ENCODE results near the gene NT5DC3. TPM values are rescaled to one million over a fixed set of nuclear protein-coding genes. Genes with fewer than 3 reads are reported as not detected.

NT5DC3 gene
- total and polyA plus RNA-seq, 2 of the 13 experiments (the other 11 are each of a cell fraction or from before 2014, with no cell fraction given) = 3.2 to 6.6 TPM

GRCh38 chr12:103875666-103876065, 34.6 kb upstream of the NT5DC3 start:
- intact Hi-C loops (cut with micrococcal nuclease; ENCODE audit: unreplicated experiment) = no loop called here
- no peaks in the 10 kb centered on the region for H4K20me1 ChIP-seq (ENCODE audit: insufficient read depth, low read length)
- no peaks in the 10 kb centered on the region for H3K9me3 ChIP-seq (ENCODE audit: low read length)
- POLR2A ChIA-PET = no interaction called here
- H3K36me3 ChIP-seq (replicated peaks in 1 of 2; ENCODE audit: control insufficient read depth in 1 of 2, insufficient read depth in 2 of 2, low read length in 2 of 2) = no peaks in the 10 kb centered on the region
- DNase-seq (ENCODE audit: low spot score) = no peak
- FAIRE-seq = no peak
- H2AFZ ChIP-seq (ENCODE audit: low read length) = no peak overlapping the region
- H3K79me2 ChIP-seq (ENCODE audit: insufficient read depth, low read length) = no peaks in the 10 kb centered on the region
- CTCF ChIA-PET (ENCODE audit: low intra/inter-chr PET ratio, low total read pairs) = no interaction called here
- no peak overlapping the region for H3K27ac ChIP-seq (ENCODE audit: extremely low read length, insufficient read depth, low read length)
- peaks cover 0 to 10% of the 10 kb centered on the region in 2 experiments; a peak in 1 of 5 replicates for H3K27me3 ChIP-seq (ENCODE audit: control insufficient read depth in 1 of 2, insufficient read depth in 2 of 2, low read length in 2 of 2)
- H3K9ac ChIP-seq (ENCODE audit: insufficient read depth, low read depth, low read length) = no peak overlapping the region
- no peak overlapping the region for H3K4me3 ChIP-seq (replicated peaks in 1 of 3; ENCODE audit: insufficient read depth in 1 of 3, low read depth in 2 of 3, low read length in 3 of 3)
- peaks cover 30% of the 10 kb centered on the region for H3K4me1 ChIP-seq (ENCODE audit: insufficient read depth, low read length)
- no TSS peak for BruUV-seq (replicated peaks)
- ATAC-seq = no peak
- in situ Hi-C loops (cut with HindIII; ENCODE audit: extremely low pct_ligation_motif_present, low pct_unique_long_range_greater_than_20kb) = no loop called here
- WGBS (ENCODE audit: low lambda C conversion rate) = 0% methylated on average over 1 of the region's 1 CpG
- H3K4me2 ChIP-seq (ENCODE audit: low read depth, low read length) = no peak overlapping the region
- TF ChIP-seq, protein P1, sequence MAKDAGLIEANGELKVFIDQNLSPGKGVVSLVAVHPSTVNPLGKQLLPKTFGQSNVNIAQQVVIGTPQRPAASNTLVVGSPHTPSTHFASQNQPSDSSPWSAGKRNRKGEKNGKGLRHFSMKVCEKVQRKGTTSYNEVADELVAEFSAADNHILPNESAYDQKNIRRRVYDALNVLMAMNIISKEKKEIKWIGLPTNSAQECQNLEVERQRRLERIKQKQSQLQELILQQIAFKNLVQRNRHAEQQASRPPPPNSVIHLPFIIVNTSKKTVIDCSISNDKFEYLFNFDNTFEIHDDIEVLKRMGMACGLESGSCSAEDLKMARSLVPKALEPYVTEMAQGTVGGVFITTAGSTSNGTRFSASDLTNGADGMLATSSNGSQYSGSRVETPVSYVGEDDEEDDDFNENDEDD (CRISPR knock-in tag; IDR thresholded peaks at IDR 0.05; ENCODE audit: borderline replicate concordance) = no peak
- TF ChIP-seq, protein P2, sequence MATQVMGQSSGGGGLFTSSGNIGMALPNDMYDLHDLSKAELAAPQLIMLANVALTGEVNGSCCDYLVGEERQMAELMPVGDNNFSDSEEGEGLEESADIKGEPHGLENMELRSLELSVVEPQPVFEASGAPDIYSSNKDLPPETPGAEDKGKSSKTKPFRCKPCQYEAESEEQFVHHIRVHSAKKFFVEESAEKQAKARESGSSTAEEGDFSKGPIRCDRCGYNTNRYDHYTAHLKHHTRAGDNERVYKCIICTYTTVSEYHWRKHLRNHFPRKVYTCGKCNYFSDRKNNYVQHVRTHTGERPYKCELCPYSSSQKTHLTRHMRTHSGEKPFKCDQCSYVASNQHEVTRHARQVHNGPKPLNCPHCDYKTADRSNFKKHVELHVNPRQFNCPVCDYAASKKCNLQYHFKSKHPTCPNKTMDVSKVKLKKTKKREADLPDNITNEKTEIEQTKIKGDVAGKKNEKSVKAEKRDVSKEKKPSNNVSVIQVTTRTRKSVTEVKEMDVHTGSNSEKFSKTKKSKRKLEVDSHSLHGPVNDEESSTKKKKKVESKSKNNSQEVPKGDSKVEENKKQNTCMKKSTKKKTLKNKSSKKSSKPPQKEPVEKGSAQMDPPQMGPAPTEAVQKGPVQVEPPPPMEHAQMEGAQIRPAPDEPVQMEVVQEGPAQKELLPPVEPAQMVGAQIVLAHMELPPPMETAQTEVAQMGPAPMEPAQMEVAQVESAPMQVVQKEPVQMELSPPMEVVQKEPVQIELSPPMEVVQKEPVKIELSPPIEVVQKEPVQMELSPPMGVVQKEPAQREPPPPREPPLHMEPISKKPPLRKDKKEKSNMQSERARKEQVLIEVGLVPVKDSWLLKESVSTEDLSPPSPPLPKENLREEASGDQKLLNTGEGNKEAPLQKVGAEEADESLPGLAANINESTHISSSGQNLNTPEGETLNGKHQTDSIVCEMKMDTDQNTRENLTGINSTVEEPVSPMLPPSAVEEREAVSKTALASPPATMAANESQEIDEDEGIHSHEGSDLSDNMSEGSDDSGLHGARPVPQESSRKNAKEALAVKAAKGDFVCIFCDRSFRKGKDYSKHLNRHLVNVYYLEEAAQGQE (IDR thresholded peaks at IDR 0.05; ENCODE audit: borderline replicate concordance in 1 of 2, low read depth in 1 of 2, low read length in 2 of 2) = no peak
- TF ChIP-seq HMG20B (CRISPR knock-in tag; conservative IDR thresholded peaks at IDR 0.05) (no peak), ZNF616 (CRISPR knock-in tag; IDR thresholded peaks at IDR 0.05; ENCODE audit: low read depth) (no peak), ARID4A (CRISPR knock-in tag; IDR thresholded peaks at IDR 0.05; ENCODE audit: borderline replicate concordance) (no peak)

All from HepG2 (cell line).